AG10803 (cell line): Measurements from ENCODE around the gene RPH3AL.
"Not testable (repeated sequence)": the region's sequence is repeated elsewhere in the genome, so short reads cannot be mapped to it uniquely, and the experiment has no call there.

Source experiments
- DNase-seq: peaks from one replicate; pipeline ENCODE4 v3.0.0; 2010; ENCODE audit warnings: low read depth
- H3K4me3 ChIP-seq: 2 replicates; pipeline ENCODE4 v1.5.1; 2011; ENCODE audit warnings: mild to moderate bottlenecking, low read length, control low read depth
- TF ChIP-seq, protein P1 (sequence below): conservative IDR thresholded peaks from 2 replicates; pipeline ENCODE4 v1.5.1; 2011; ENCODE audit warnings: mild to moderate bottlenecking, low read length, control low read depth, inconsistent platforms

RPH3AL gene

DNA sequence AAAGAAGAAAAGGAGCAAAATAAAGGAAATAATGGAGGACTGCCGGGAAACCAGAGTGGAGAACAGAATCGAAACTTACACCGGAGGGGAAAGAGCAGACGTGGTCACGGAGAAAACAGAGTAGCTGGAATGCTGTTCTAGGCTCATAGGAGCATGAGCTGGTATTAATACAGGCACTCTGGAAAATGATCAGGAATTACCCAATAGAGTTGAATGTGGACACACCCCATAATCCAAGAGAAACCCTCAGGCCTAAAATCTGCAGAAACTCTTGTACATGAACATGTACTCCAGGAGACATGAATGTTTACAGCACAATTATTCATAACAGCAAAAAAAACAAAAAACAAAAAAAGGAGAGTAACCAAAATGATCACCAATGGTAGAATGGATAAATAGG is 77.7 kb downstream of the RPH3AL start:
- H3K4me3 ChIP-seq: no peak overlapping the region
- DNase-seq: no peak
- TF ChIP-seq, protein P1, sequence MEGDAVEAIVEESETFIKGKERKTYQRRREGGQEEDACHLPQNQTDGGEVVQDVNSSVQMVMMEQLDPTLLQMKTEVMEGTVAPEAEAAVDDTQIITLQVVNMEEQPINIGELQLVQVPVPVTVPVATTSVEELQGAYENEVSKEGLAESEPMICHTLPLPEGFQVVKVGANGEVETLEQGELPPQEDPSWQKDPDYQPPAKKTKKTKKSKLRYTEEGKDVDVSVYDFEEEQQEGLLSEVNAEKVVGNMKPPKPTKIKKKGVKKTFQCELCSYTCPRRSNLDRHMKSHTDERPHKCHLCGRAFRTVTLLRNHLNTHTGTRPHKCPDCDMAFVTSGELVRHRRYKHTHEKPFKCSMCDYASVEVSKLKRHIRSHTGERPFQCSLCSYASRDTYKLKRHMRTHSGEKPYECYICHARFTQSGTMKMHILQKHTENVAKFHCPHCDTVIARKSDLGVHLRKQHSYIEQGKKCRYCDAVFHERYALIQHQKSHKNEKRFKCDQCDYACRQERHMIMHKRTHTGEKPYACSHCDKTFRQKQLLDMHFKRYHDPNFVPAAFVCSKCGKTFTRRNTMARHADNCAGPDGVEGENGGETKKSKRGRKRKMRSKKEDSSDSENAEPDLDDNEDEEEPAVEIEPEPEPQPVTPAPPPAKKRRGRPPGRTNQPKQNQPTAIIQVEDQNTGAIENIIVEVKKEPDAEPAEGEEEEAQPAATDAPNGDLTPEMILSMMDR: no peak

DNA sequence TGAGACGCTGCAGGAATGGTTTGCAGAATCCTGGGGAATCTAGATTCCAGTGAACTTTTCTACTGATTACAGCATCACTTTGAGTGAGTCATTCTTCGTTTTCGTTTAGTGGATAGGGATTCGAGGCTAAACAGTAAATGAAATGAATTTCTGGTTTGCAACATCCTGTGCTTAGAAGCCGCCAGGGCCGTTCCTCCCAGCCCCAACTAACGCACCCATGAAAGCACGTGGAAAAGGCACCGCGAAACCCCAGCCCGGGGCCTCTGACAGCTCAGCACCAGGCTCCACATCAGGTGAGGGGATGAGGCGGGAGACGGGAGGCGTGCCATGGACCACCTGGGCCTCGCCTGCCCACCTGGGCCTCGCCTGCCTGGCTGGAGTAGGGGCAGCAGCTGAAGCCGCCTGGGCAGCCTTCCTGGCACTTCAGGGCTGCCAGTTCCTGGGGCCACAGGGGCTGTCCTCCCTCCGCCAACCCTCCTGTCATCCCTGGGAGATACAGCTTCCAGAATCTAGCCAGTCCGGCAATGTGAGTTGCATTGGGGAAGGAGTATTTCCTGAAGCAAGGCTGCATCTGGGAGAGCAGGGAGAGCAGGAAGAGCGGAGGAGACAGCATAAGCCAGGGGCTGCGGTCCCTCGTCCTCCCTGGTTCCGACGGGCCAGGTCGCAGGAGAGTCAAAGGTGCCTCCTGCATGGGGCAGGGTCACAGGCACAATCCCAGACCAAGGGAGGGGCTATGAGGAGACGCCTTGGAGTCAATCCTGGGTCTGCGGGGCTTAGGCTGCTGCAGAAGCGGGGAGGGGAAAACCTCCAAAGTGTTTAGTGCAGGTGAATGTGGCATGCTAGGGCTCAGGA is 78.4 kb downstream of the RPH3AL start:
- no peak overlapping the region for H3K4me3 ChIP-seq
- no peak for DNase-seq
- TF ChIP-seq, protein P1: no peak

DNA sequence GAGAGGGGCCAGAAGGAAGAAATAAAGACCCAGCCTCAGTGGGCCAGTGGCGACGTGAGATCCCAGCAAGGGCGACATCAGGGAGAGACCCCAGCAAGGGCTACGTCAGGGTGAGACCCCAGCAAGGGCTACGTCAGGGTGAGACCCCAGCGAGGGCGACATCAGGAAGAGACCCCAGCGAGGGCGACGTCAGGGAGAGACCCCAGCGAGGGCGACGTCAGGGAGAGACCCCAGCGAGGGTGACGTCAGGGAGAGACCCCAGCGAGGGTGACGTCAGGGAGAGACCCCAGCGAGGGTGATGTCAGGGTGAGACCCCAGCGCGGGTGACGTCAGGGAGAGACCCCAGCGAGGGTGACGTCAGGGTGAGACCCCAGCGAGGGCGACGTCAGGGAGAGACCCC is 79.8 kb downstream of the RPH3AL start:
- not testable (repeated sequence) for DNase-seq, H3K4me3 ChIP-seq

DNA sequence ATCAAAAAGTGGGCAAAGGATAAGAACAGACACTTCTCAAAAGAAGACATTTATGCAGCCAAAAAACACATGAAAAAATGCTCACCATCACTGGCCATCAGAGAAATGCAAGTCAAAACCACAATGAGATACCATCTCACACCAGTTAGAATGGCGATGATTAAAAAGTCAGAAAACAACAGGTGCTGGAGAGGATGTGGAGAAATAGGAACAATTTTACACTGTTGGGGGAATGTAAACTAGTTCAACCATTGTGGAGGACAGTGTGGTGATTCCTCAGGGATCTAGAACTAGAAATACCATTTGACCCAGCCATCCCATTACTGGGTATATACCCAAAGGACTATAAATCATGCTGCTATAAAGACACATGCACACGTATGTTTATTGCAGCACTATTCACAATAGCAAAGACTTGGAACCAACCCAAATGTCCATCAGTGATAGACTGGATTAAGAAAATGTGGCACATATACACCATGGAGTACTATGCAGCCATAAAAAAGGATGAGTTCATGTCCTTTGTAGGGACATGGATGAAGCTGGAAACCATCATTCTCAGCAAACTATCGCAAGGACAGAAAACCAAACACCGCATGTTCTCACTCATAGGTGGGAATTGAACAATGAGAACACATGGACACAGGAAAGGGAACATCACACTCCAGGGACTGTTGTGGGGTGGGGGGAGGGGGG is 80.5 kb downstream of the RPH3AL start:
- not testable (repeated sequence) for DNase-seq, H3K4me3 ChIP-seq

DNA sequence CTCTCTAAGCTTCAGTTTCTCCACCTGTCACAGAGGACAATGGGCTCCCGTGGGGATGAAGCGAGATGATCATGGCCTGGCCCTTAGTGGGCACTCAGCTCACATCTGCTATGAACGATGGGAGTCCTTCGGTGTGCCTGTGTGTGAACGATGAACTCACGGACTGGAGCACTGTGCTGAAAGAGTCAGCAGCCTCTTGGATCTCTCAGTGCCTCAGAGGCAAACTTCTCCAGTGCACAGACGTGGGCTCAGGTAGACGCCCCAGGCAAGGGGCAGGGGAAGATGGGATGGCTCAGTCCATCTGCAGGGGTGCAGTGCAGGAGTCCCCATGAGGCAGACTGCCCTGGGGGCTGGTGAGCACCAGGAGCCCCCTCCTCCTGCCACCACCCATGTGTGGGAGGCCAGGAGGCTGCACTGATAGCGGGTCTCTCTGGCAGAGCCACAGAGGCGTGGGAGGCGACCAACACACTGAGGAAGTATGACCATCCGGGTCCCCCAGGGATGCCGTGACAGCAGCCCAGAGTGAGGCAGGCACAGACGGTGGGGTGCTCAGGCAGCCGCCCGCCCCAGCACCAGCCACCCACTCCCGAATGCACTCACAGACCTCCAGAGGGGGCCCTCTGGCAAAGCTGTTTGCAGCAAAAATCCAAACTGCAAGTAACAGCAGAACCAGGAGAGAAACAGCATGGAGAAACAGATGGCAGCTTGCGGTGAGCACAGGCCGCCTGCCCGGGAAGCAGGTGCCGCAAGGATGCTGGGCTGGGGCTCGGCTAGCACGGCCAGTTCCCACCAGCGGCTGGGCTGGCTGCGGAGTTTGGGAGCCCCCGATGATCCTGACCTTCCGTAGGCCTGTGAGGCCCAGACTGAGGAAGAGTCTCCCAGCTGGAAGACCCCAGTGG is 82.7 kb downstream of the RPH3AL start:
- TF ChIP-seq, protein P1: no peak
- no peak for DNase-seq
- H3K4me3 ChIP-seq: no peak overlapping the region

DNA sequence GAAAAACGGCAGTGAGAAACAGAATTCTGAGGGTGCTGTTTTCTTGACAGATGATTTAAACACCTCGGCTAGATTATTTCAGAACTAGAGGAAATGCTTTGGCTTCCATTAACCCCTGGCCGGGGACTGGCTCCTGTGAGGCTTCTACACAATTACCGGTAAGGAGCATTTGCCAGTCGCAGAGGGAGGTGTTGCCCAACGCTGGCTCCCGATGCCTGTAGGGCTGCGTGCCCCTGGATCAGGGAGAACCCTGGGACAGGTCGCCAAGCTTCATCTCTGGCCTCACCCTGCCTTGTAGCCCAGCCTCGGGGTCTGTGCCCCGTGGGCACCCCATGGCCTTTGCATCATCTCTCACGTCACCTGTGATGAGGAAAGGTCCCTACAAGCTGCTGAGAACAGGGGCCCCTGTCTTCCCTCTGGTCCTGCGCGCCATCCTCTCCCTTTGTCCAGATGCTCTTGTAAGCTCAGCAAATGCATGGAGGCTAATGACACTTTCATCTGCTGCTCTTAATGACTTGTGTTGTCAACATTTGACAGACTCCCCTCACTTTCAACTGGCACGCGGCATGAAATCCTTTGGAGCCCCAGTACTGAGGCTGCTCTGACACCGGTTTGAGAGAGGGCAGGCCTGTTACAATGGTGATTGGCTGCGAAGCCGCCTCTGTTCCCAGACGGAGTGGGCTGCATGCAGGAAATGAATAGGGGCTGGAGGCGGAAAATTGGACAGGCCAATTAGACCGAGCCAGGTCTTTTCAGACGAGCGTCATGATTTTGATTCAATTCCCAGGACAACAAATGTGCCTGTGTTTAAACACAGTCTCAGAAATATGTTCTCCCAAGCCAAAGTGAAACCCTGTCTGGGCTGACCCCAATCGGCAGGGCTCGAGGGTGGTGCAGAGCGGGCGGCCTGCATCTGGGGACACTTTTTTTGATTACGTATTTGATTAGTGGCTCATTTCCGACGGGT is 85.6 kb downstream of the RPH3AL start:
- no peak for DNase-seq
- no peak overlapping the region for H3K4me3 ChIP-seq
- TF ChIP-seq, protein P1: no peak

DNA sequence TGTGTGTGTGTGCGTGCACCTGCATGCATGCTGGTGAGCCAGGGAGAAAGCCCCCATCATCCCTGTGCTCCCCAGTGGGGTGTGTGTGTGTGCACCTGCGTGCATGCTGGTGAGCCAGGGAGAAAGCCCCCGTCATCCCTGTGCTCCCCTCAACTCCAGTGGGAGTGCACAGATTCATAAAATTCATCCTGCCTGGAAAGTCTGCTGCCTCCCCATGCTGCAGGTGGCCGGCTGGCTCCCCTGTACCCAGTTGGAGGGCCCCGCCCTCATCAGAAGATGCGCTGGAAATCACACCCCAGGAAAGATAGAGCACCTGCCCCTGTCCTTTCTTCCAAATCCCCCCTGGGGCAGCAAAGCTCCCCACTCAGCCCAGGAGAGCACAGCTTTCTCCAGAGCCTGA is 86.4 kb downstream of the RPH3AL start:
- H3K4me3 ChIP-seq: no peak overlapping the region
- no peak for DNase-seq
- TF ChIP-seq, protein P1: no peak
